A673 (cell line): ENCODE measurements around the gene ITGB1BP1. TPM values are rescaled to one million over a fixed set of nuclear protein-coding genes. Genes with fewer than 3 reads are reported as not detected.
"Not testable (repeated sequence)": the region's sequence is repeated elsewhere in the genome, so short reads cannot be mapped to it uniquely, and the experiment has no call there.

Experiments
- BruUV-seq: library from RNA; stranded (reverse); fragments of 400-500 nt; replicated peaks from 2 replicates; lab custom pipeline; 2021; lab: Mats Ljungman, UMichigan
- CTCF ChIA-PET: fragments of 300-600 bp; sonication (Branson Sonifier 250); formaldehyde crosslinking; loops from one replicate; lab custom pipeline; 2022; ENCODE audit warnings: antibody characterized with exemption; lab: Charles Lee
- POLR2A ChIA-PET: fragments of 300-600 bp; sonication (Branson Sonifier 250); formaldehyde crosslinking; loops from one replicate; lab custom pipeline; 2022; ENCODE audit warnings: antibody characterized with exemption; ENCODE audit not compliant: low non-redundant PET; lab: Charles Lee
- DNase-seq: peaks from one replicate; pipeline ENCODE4 v3.0.0-alpha.2; 2015; ENCODE audit warnings: low spot score
- H3K27ac ChIP-seq: fragments of 200-600 bp; sonication (generic); 2 replicates; pipeline ENCODE4 v1.5.1; 2016; ENCODE audit warnings: mixed run types, low read depth, mild to moderate bottlenecking, mixed read lengths, antibody characterized with exemption, low read length; ENCODE audit not compliant: poor library complexity, severe bottlenecking
- H3K27me3 ChIP-seq: fragments of 200-600 bp; sonication (generic); replicated peaks from 2 replicates; pipeline ENCODE4 v1.6.1; 2017; ENCODE audit warnings: mixed run types, low read depth, mild to moderate bottlenecking, mixed read lengths, antibody characterized with exemption, low read length; ENCODE audit not compliant: insufficient read depth, poor library complexity
- H3K36me3 ChIP-seq: fragments of 200-600 bp; sonication (generic); 2 replicates; pipeline ENCODE4 v1.6.1; 2016; ENCODE audit warnings: mixed run types, mild to moderate bottlenecking, mixed read lengths, antibody characterized with exemption, low read length; ENCODE audit not compliant: insufficient read depth, poor library complexity, severe bottlenecking
- H3K4me1 ChIP-seq: fragments of 200-600 bp; sonication (generic); 2 replicates; pipeline ENCODE4 v1.6.1; 2017; ENCODE audit warnings: mixed run types, mild to moderate bottlenecking, mixed read lengths, antibody characterized with exemption, low read length; ENCODE audit not compliant: insufficient read depth, poor library complexity, severe bottlenecking
- H3K4me3 ChIP-seq: fragments of 200-600 bp; sonication (generic); 2 replicates; pipeline ENCODE4 v1.5.1; 2016; ENCODE audit warnings: low read depth, mixed run types, mild to moderate bottlenecking, mixed read lengths, low read length; ENCODE audit not compliant: poor library complexity, severe bottlenecking
- H3K9me3 ChIP-seq: fragments of 200-600 bp; sonication (generic); 2 replicates; pipeline ENCODE4 v1.6.1; 2016; ENCODE audit warnings: mixed run types, low read depth, mild to moderate bottlenecking, mixed read lengths, antibody characterized with exemption, low read length; ENCODE audit not compliant: poor library complexity, severe bottlenecking
- EZH2 ChIP-seq: fragments of 200-600 bp; sonication (generic); IDR thresholded peaks from 2 replicates; pipeline ENCODE4 v1.6.1; 2017; ENCODE audit warnings: borderline replicate concordance, low read depth, mild to moderate bottlenecking, mixed read lengths, antibody characterized with exemption, low read length; ENCODE audit not compliant: poor library complexity, severe bottlenecking
- intact Hi-C: fragments of 100-400 bp; cut with micrococcal nuclease; formaldehyde crosslinking; loops from one replicate; pipeline ENCODE4 v1.10.0; 2022; ENCODE audit not compliant: unreplicated experiment
- total RNA-seq: library from RNA; stranded (reverse); gene quantifications from 2 replicates; pipeline ENCODE4 v1.2.3, GENCODE V29; 2021
- TF ChIP-seq, protein P1 (sequence below): fragments of 300-800, 200-600 bp; sonication (generic); conservative IDR thresholded peaks from 2 replicates; pipeline ENCODE4 v1.5.1; 2017; ENCODE audit warnings: low read depth, mild to moderate bottlenecking, antibody characterized with exemption, low read length, moderate library complexity, mixed read lengths

ITGB1BP1 gene
- total RNA-seq, 1 experiment from 2014 or later = 138 TPM

- CTCF ChIA-PET = no interaction called here
- no TSS peak for BruUV-seq
- POLR2A ChIA-PET = no interaction called here
- intact Hi-C loops = no loop called here
- no peak overlapping the region for H3K27ac ChIP-seq
- no peak for TF ChIP-seq EZH2
- TF ChIP-seq, protein P1, sequence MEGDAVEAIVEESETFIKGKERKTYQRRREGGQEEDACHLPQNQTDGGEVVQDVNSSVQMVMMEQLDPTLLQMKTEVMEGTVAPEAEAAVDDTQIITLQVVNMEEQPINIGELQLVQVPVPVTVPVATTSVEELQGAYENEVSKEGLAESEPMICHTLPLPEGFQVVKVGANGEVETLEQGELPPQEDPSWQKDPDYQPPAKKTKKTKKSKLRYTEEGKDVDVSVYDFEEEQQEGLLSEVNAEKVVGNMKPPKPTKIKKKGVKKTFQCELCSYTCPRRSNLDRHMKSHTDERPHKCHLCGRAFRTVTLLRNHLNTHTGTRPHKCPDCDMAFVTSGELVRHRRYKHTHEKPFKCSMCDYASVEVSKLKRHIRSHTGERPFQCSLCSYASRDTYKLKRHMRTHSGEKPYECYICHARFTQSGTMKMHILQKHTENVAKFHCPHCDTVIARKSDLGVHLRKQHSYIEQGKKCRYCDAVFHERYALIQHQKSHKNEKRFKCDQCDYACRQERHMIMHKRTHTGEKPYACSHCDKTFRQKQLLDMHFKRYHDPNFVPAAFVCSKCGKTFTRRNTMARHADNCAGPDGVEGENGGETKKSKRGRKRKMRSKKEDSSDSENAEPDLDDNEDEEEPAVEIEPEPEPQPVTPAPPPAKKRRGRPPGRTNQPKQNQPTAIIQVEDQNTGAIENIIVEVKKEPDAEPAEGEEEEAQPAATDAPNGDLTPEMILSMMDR = no peak
- H3K4me3 ChIP-seq = no peak overlapping the region
- DNase-seq = no peak
- no peaks in the 10 kb centered on the region for H3K27me3 ChIP-seq
- H3K9me3 ChIP-seq = no peaks in the 10 kb centered on the region
- H3K36me3 ChIP-seq = peaks cover 29% of the 10 kb centered on the region
- no peaks in the 10 kb centered on the region for H3K4me1 ChIP-seq
These were observed 22.2 kb downstream of the ITGB1BP1 start for GRCh38 chr2:9401059-9401547.

- CTCF ChIA-PET = no interaction called here
- no peak for DNase-seq
- Histone ChIP-seq H3K4me1 (no peaks in the 10 kb centered on the region), H3K9me3 (no peaks in the 10 kb centered on the region), H3K27ac (no peak overlapping the region), H3K36me3 (peaks cover 32% of the 10 kb centered on the region), H3K4me3 (no peak overlapping the region), H3K27me3 (no peaks in the 10 kb centered on the region)
- POLR2A ChIA-PET = no interaction called here
- no TSS peak for BruUV-seq
- intact Hi-C loops = no loop called here
- no peak for TF ChIP-seq EZH2
- TF ChIP-seq, protein P1 = no peak
These were observed 22.9 kb downstream of the ITGB1BP1 start for GRCh38 chr2:9400268-9401058.

DNA sequence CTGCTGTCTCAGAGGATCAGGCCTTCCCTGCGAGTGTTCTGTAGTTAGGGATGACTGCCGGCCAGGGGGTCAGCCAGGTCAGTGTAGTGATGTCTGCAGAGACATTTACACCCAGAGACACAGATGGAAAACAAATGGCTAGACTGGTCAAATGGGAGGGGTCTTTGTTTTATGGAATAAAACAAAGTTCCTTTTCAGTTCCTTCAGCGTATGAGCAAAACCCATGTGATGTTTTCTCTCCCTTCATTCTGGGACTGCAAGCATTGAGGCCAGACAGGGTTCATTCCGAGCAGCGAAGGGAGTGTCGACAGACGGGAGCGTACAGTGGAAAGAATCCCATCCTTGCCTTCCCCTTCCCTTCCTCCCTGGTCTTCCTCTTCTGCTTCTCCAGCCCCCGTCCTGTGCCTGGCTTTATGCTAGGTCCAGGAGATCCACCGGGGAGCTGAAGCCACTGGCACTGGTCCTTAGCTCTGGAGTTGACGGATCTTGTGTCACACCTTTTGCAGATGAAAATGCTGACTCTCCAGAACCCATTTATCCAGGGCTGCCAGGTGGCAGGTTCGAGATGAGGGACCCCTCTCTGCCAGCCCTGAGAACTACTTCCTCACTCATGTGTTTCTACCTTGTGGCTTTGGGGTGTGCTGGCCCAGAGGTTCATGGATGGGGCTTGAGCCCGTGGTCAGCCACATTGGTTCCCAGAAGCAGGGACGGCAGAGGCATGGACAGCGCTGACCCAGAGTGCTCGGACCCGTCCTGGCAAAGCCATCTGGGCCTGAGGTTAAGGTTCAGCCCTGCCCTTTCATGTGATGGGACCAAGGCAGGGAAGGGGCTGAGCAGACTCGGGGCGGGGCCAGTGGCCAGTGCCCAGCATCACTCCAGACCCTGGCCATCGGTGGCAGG is 24.2 kb downstream of the ITGB1BP1 start:
- no peak for DNase-seq
- Histone ChIP-seq H3K9me3 (no peaks in the 10 kb centered on the region), H3K27ac (no peak overlapping the region), H3K36me3 (peaks cover 21% of the 10 kb centered on the region), H3K4me1 (no peaks in the 10 kb centered on the region), H3K4me3 (no peak overlapping the region), H3K27me3 (no peaks in the 10 kb centered on the region)
- TF ChIP-seq, protein P1 = no peak
- no peak for TF ChIP-seq EZH2
- CTCF ChIA-PET = no interaction called here
- intact Hi-C loops = no loop called here
- no TSS peak for BruUV-seq
- POLR2A ChIA-PET = no interaction called here

GRCh38 chr2:9398251-9398650 is 25.1 kb downstream of the ITGB1BP1 start:
- H3K9me3 ChIP-seq, DNase-seq, H3K4me1 ChIP-seq, intact Hi-C loops, H3K27ac ChIP-seq, H3K4me3 ChIP-seq, POLR2A ChIA-PET, H3K27me3 ChIP-seq, BruUV-seq: not testable (repeated sequence)
- H3K36me3 ChIP-seq = peaks cover 14% of the 10 kb centered on the region
- CTCF ChIA-PET = interaction anchor here (0.6 kb wide), 1 partner anchor 258 kb away, joined by 3 read pairs; no protein-coding TSS in a partner anchor
